Measurements from ENCODE around the gene FUT8. TPM values are rescaled to one million over a fixed set of nuclear protein-coding genes. Genes with fewer than 3 reads are reported as not detected.
"Not testable (repeated sequence)": the region's sequence is repeated elsewhere in the genome, so short reads cannot be mapped to it uniquely, and the experiment has no call there.

The FUT8 gene
- total RNA-seq, 8 experiments from 2014 or later, result 26.4 to 68.1 (median 30.7) TPM

DNA sequence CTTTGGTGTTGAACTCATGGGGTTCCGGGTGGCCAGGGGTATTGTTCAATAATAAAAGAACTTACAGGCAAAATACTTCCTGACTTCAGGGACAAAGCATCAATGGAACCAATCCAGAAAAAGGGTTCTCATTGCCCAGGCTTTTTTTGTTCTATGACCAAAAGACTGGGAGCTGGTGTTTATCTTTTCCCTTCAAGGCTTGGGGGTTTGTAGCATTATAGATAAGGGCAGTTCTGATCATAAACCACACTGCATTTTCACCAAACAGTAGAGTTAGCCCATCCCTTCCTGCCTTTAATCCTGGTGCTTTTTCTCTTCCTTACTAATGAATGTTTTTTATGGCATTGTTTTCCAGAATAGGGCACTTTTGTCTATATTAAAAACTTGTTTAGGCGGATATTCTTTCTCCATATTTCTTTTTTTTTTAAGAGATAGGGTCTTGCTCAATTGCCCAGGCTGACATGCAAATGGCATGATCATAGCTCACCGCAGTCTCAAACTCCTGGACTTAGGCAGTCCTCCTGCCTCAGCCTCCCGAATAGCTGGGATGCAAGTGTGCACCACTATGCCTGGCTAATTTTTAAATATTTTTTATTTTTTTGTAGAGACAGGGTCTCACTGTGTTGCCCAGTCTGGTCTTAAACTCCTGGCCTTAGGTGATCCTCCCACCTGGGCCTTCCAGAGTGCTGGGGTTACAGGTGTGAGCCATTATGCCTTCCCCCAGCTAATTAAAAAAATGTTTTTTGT lies 9.7 kb downstream of the FUT8 start:
- H3K27ac ChIP-seq, result no peak overlapping the region
- no peak overlapping the region for H3K4me3 ChIP-seq
- in situ Hi-C loops (cut with MboI; ENCODE audit: low pct_unique_long_range_greater_than_20kb in 2 of 9, low sequenced_read_pairs in 9 of 9, unreplicated experiment in 9 of 9), result loop anchor here in 6 of 9 experiments (25.0 kb wide), 4 partner anchors 235 to 540 kb away; no protein-coding TSS in a partner anchor
- 79 to 100% (median 93%) methylated on average over 1 to 4 of the region's 4 CpGs; no CpG with 5 or more reads in 1 of the 10 experiments for WGBS, 10 experiments
- H3K4me1 ChIP-seq (replicated peaks in 1 of 2), result no peaks in the 10 kb centered on the region
- no peak for ATAC-seq (replicated peaks in 6 of 8)

GRCh38 chr14:65423982-65424381 lies 11.5 kb downstream of the FUT8 start:
- Histone ChIP-seq H3K4me1 (replicated peaks in 1 of 2) (no peaks in the 10 kb centered on the region), H3K27ac (no peak overlapping the region), H3K4me3 (no peak overlapping the region)
- ATAC-seq (replicated peaks in 6 of 8), result no peak
- WGBS, 10 experiments, result 73 to 97% (median 88%) methylated on average over 1 to 5 of the region's 5 CpGs; no CpG with 5 or more reads in 2 of the 10 experiments
- in situ Hi-C loops (cut with MboI; ENCODE audit: low pct_unique_long_range_greater_than_20kb in 2 of 9, low sequenced_read_pairs in 9 of 9, unreplicated experiment in 9 of 9), result loop anchor here in 6 of 9 experiments (25.0 kb wide), 4 partner anchors 237 to 538 kb away; no protein-coding TSS in a partner anchor

DNA sequence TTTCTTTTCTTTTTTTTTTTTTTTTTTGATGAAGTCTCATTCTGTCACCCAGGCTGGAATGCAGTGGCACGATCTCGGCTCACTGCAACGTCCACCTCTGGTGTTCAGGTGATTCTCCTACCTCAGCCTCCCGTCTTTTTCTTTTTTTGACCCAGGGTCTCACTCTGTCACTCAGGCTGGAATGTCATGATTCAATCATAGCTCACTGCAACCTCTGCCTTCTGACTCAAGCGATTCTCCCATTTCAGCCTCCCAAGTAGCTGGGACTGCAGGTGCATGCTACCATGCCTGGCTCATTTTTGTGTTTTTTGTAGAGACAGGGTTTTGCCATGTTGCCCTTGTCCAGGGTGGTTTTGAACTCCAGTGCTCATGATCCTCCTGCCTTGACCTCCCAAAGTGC lies 12.0 kb downstream of the FUT8 start:
- in situ Hi-C loops (cut with MboI; ENCODE audit: low pct_unique_long_range_greater_than_20kb in 2 of 9, low sequenced_read_pairs in 9 of 9, unreplicated experiment in 9 of 9), result loop anchor here in 6 of 9 experiments (25.0 kb wide), 4 partner anchors 237 to 538 kb away; no protein-coding TSS in a partner anchor
- H3K4me3 ChIP-seq, result no peak overlapping the region
- H3K4me1 ChIP-seq (replicated peaks in 1 of 2), result no peaks in the 10 kb centered on the region
- WGBS, 10 experiments, result 93 to 100% (median 97%) methylated on average over 1 to 5 of the region's 5 CpGs; no CpG with 5 or more reads in 2 of the 10 experiments
- ATAC-seq (replicated peaks in 6 of 8), result no peak
- no peak overlapping the region for H3K27ac ChIP-seq

DNA sequence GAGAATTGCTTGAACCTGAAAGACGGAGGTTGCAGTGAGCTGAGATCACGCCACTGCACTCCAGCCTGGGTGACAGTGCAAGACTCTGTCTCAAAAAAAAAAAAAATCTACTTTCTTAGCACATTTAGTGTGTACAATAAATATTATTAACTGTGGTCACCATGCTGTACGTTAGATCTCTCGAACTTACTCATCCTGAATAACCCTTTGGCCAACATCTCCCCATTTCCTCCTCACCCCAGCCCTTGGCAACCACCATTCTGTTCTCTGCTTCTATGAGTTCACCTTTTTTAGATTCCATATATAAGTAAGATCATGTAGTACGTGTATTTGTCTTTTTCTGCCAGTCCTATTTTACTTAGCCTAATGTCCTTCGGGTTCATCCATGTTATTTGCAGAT lies 13.4 kb downstream of the FUT8 start:
- ATAC-seq (replicated peaks in 6 of 8), result no peak
- in situ Hi-C loops (cut with MboI; ENCODE audit: low pct_unique_long_range_greater_than_20kb in 2 of 9, low sequenced_read_pairs in 9 of 9, unreplicated experiment in 9 of 9), result no loop called here
- WGBS, 10 experiments, result 84 to 100% (median 94%) methylated on average over 2 to 6 of the region's 6 CpGs; no CpG with 5 or more reads in 1 of the 10 experiments

GRCh38 chr14:65426902-65427301 lies 14.4 kb downstream of the FUT8 start:
- H3K27ac ChIP-seq; in situ Hi-C loops (cut with MboI; ENCODE audit: low pct_unique_long_range_greater_than_20kb in 2 of 9, low sequenced_read_pairs in 9 of 9, unreplicated experiment in 9 of 9); ATAC-seq (replicated peaks in 6 of 8); H3K4me1 ChIP-seq (replicated peaks in 1 of 2); H3K4me3 ChIP-seq: not testable (repeated sequence)
- 90 to 100% (median 100%) methylated on average over 1 to 8 of the region's 12 CpGs; no CpG with 5 or more reads in 3 of the 10 experiments for WGBS, 10 experiments

More for the DNA sequence above, 13.4 kb downstream of the FUT8 start:
- Histone ChIP-seq H3K4me3 (no peak overlapping the region), H3K4me1 (replicated peaks in 1 of 2) (no peaks in the 10 kb centered on the region), H3K27ac (no peak overlapping the region)

DNA sequence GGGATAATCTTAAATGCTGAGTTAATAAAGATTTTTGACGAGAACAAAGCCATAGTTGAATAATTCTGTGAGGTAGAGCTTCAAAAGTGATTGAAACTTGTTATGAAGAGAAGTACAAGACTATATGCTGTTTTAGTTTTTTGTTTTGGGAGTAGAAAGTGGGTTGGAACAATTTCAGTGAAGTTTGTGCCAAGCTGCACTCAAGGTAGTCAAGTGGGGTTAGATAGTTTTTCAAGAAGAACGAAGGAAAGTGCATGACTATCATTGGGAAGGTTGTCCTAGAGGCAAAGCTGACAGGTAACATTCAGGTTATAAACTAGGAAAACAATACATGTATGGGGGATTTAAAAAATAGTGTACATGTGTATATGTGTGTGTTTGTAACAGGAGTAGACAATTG lies 16.2 kb downstream of the FUT8 start:
- ATAC-seq (replicated peaks in 6 of 8), result no peak
- in situ Hi-C loops (cut with MboI; ENCODE audit: low pct_unique_long_range_greater_than_20kb in 2 of 9, low sequenced_read_pairs in 9 of 9, unreplicated experiment in 9 of 9), result no loop called here
- H3K4me1 ChIP-seq (replicated peaks in 1 of 2), result peaks cover 0 to 6% of the 10 kb centered on the region in 2 donors
- H3K4me3 ChIP-seq, result no peak overlapping the region
- 80 to 100% (median 94%) methylated on average over 1 to 2 of the region's 2 CpGs; no CpG with 5 or more reads in 2 of the 10 experiments for WGBS, 10 experiments
- H3K27ac ChIP-seq, result no peak overlapping the region

GRCh38 chr14:65429757-65430156 lies 17.2 kb downstream of the FUT8 start:
- in situ Hi-C loops (cut with MboI; ENCODE audit: low pct_unique_long_range_greater_than_20kb in 2 of 9, low sequenced_read_pairs in 9 of 9, unreplicated experiment in 9 of 9), result no loop called here
- ATAC-seq (replicated peaks in 6 of 8), result no peak
- WGBS, 10 experiments, result 94 to 100% (median 97%) methylated on average over 1 to 5 of the region's 5 CpGs; no CpG with 5 or more reads in 3 of the 10 experiments
- Histone ChIP-seq H3K27ac (no peak overlapping the region), H3K4me3 (no peak overlapping the region), H3K4me1 (replicated peaks in 1 of 2) (peaks cover 0 to 17% of the 10 kb centered on the region in 2 donors)

GRCh38 chr14:65431245-65431644 lies 18.7 kb downstream of the FUT8 start:
- no peak for ATAC-seq (replicated peaks in 6 of 8)
- in situ Hi-C loops (cut with MboI; ENCODE audit: low pct_unique_long_range_greater_than_20kb in 2 of 9, low sequenced_read_pairs in 9 of 9, unreplicated experiment in 9 of 9), result no loop called here
- H3K27ac ChIP-seq, result no peak overlapping the region
- no peak overlapping the region for H3K4me3 ChIP-seq
- H3K4me1 ChIP-seq (replicated peaks in 1 of 2), result peaks cover 0 to 17% of the 10 kb centered on the region in 2 donors
- 88 to 100% (median 100%) methylated on average over 1 to 5 of the region's 7 CpGs; no CpG with 5 or more reads in 2 of the 10 experiments for WGBS, 10 experiments

GRCh38 chr14:65431951-65432350 lies 19.4 kb downstream of the FUT8 start:
- in situ Hi-C loops (cut with MboI; ENCODE audit: low pct_unique_long_range_greater_than_20kb in 2 of 9, low sequenced_read_pairs in 9 of 9, unreplicated experiment in 9 of 9), result no loop called here
- no peak overlapping the region for H3K27ac ChIP-seq
- ATAC-seq (replicated peaks in 6 of 8), result no peak
- WGBS, 10 experiments, result 20 to 100% (median 79%) methylated on average over 1 of the region's 1 CpG
- peaks cover 0 to 17% of the 10 kb centered on the region in 2 donors for H3K4me1 ChIP-seq (replicated peaks in 1 of 2)
- H3K4me3 ChIP-seq, result no peak overlapping the region

- in situ Hi-C loops (cut with MboI; ENCODE audit: low pct_unique_long_range_greater_than_20kb in 2 of 9, low sequenced_read_pairs in 9 of 9, unreplicated experiment in 9 of 9), result no loop called here
- no peak overlapping the region for H3K27ac ChIP-seq
Observed at GRCh38 chr14:65432361-65432948, 19.9 kb downstream of the FUT8 start.

DNA sequence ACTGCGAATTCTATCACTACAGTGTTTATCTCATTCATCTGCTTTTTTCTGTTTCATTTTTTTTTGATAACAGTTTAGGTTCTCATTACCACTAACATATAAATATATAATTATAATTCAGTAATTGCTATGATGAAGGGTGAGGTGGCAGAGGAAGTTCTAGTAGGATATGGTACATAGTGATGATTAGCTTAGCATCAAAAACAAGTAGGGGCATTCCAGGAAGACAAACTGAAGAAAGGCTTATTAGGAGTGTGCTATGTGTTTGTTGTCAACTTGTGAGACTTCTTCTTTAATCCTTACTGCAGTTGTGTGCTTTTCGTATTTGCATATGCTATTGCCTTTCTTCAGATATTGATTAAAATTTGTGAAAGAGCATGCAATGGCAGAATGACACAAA lies 20.6 kb downstream of the FUT8 start:
- ATAC-seq (replicated peaks in 6 of 8), result no peak
- H3K27ac ChIP-seq, result no peak overlapping the region
- WGBS, 10 experiments, result 83 to 100% (median 93%) methylated on average over 1 to 2 of the region's 2 CpGs; no CpG with 5 or more reads in 3 of the 10 experiments

More at GRCh38 chr14:65432361-65432948, 19.9 kb downstream of the FUT8 start:
- no peak overlapping the region for H3K4me3 ChIP-seq
- no peak for ATAC-seq (replicated peaks in 6 of 8)
- 78 to 100% (median 90%) methylated on average over 3 to 5 of the region's 6 CpGs for WGBS, 10 experiments
- peaks cover 0 to 17% of the 10 kb centered on the region in 2 donors for H3K4me1 ChIP-seq (replicated peaks in 1 of 2)

GRCh38 chr14:65433646-65434045 lies 21.1 kb downstream of the FUT8 start:
- Histone ChIP-seq H3K4me3 (no peak overlapping the region), H3K4me1 (replicated peaks in 1 of 2) (peaks cover 0 to 17% of the 10 kb centered on the region in 2 donors), H3K27ac (no peak overlapping the region)
- no peak for ATAC-seq (replicated peaks in 6 of 8)
- WGBS, 10 experiments, result 20 to 94% (median 73%) methylated on average over 1 to 2 of the region's 2 CpGs; no CpG with 5 or more reads in 5 of the 10 experiments
- in situ Hi-C loops (cut with MboI; ENCODE audit: low pct_unique_long_range_greater_than_20kb in 2 of 9, low sequenced_read_pairs in 9 of 9, unreplicated experiment in 9 of 9), result no loop called here

More for the DNA sequence above, 20.6 kb downstream of the FUT8 start:
- in situ Hi-C loops (cut with MboI; ENCODE audit: low pct_unique_long_range_greater_than_20kb in 2 of 9, low sequenced_read_pairs in 9 of 9, unreplicated experiment in 9 of 9), result no loop called here
- peaks cover 0 to 17% of the 10 kb centered on the region in 2 donors for H3K4me1 ChIP-seq (replicated peaks in 1 of 2)
- no peak overlapping the region for H3K4me3 ChIP-seq

GRCh38 chr14:65434216-65434850 lies 21.8 kb downstream of the FUT8 start:
- 0 to 90% (median 60%) methylated on average over 1 to 3 of the region's 3 CpGs for WGBS, 10 experiments
- in situ Hi-C loops (cut with MboI; ENCODE audit: low pct_unique_long_range_greater_than_20kb in 2 of 9, low sequenced_read_pairs in 9 of 9, unreplicated experiment in 9 of 9), result no loop called here
- H3K4me3 ChIP-seq, result no peak overlapping the region
- H3K4me1 ChIP-seq (replicated peaks in 1 of 2), result peaks cover 0 to 17% of the 10 kb centered on the region in 2 donors
- H3K27ac ChIP-seq, result no peak overlapping the region
- peak in 1 of 8 experiments; percentile 23 for ATAC-seq (replicated peaks in 6 of 8)
